ENCODE data around the gene ZBED3. TPM values are rescaled to one million over a fixed set of nuclear protein-coding genes. Genes with fewer than 3 reads are reported as not detected.

Gene ZBED3
- polyA plus RNA-seq, 1 experiment: 5.0 TPM

DNA sequence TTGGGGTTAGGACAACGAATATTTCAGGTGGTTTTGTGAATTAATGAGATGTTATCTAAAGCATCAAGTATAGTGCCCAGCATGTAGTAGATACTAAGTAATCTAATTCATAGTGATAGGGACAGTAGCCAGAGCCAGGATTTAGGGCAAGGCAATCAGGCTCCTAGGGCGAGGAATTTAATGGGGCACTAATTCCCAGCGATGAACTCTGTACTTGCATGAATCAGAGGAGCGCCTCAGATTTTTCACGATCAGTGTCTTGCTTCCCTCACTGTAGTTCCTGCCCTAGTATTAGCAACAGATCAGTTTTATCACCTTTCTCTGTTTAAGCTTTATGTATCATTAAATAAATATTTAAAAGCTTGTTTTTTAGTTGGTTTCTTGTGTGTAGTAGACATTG, 53.7 kb downstream of the ZBED3 start:
- DNase-seq (ENCODE audit: low read depth): no peak
- Histone ChIP-seq H3K4me3 (ENCODE audit: low read depth, low read length) (no peak overlapping the region), H3K36me3 (ENCODE audit: control insufficient read depth, insufficient read depth, low read length) (peaks cover 1% of the 10 kb centered on the region; the same call in 1 of the 2 replicates), H3K27me3 (ENCODE audit: control insufficient read depth, insufficient read depth, low read length) (no peaks in the 10 kb centered on the region)
- POLR2A ChIA-PET: no interaction called here
- TF ChIP-seq, protein P1, sequence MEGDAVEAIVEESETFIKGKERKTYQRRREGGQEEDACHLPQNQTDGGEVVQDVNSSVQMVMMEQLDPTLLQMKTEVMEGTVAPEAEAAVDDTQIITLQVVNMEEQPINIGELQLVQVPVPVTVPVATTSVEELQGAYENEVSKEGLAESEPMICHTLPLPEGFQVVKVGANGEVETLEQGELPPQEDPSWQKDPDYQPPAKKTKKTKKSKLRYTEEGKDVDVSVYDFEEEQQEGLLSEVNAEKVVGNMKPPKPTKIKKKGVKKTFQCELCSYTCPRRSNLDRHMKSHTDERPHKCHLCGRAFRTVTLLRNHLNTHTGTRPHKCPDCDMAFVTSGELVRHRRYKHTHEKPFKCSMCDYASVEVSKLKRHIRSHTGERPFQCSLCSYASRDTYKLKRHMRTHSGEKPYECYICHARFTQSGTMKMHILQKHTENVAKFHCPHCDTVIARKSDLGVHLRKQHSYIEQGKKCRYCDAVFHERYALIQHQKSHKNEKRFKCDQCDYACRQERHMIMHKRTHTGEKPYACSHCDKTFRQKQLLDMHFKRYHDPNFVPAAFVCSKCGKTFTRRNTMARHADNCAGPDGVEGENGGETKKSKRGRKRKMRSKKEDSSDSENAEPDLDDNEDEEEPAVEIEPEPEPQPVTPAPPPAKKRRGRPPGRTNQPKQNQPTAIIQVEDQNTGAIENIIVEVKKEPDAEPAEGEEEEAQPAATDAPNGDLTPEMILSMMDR (IDR thresholded peaks at IDR 0.05; ENCODE audit: insufficient read depth, low read depth, low read length): no peak
- CTCF ChIA-PET: no interaction called here

DNA sequence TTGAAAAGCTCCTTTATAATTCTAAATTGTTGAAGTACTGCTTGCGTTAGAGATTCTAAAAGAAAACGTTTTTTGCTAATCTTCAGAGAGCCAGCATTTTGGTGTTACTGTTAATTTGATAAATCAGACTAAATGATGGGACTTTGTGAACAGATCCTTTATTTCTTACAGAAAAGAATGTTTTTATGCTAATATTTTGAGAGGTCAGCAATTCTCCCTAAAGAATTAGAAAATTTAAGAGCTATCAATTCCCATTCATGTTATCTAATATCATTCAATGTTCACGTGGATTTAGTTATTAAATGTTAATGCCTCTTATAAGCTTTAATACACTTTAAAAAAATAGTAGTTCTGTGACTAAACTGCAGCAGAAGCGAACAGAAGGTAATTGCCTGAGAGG, 54.5 kb downstream of the ZBED3 start:
- no peak overlapping the region for H3K4me3 ChIP-seq (ENCODE audit: low read depth, low read length)
- H3K27me3 ChIP-seq (ENCODE audit: control insufficient read depth, insufficient read depth, low read length): no peaks in the 10 kb centered on the region
- TF ChIP-seq, protein P1 (IDR thresholded peaks at IDR 0.05; ENCODE audit: insufficient read depth, low read depth, low read length): no peak
- peaks cover 1% of the 10 kb centered on the region; the same call in 1 of the 2 replicates for H3K36me3 ChIP-seq (ENCODE audit: control insufficient read depth, insufficient read depth, low read length)
- POLR2A ChIA-PET: no interaction called here
- DNase-seq (ENCODE audit: low read depth): no peak
- CTCF ChIA-PET: no interaction called here

DNA sequence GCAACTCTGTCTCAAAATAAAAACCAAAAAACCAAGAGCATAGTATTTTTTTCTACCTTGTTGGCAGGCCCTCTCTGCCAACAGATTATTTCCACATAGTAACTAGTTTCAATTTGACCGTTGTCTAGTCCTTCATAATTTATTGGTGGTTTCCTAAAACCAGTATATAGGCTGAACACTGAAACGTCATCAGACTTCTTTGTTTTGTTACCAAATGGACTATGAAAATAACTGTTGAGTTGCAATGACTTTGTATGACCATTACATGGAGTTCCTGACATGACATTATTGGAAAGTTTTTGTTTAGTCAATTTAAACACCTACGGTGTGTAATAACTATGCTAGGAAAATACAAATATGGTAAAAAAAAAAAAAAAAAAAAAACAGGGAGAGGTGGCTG, 55.2 kb downstream of the ZBED3 start:
- CTCF ChIA-PET: interaction anchor here (0.6 kb wide), 1 partner anchor 44 kb away, joined by 3 read pairs; no protein-coding TSS in a partner anchor
- no peak for DNase-seq (ENCODE audit: low read depth)
- H3K27me3 ChIP-seq (ENCODE audit: control insufficient read depth, insufficient read depth, low read length): peaks cover 2% of the 10 kb centered on the region; the same call in 1 of the 2 replicates
- peaks cover 1% of the 10 kb centered on the region; the same call in 1 of the 2 replicates for H3K36me3 ChIP-seq (ENCODE audit: control insufficient read depth, insufficient read depth, low read length)
- POLR2A ChIA-PET: no interaction called here
- TF ChIP-seq, protein P1 (IDR thresholded peaks at IDR 0.05; ENCODE audit: insufficient read depth, low read depth, low read length): no peak
- H3K4me3 ChIP-seq (ENCODE audit: low read depth, low read length): no peak overlapping the region

DNA sequence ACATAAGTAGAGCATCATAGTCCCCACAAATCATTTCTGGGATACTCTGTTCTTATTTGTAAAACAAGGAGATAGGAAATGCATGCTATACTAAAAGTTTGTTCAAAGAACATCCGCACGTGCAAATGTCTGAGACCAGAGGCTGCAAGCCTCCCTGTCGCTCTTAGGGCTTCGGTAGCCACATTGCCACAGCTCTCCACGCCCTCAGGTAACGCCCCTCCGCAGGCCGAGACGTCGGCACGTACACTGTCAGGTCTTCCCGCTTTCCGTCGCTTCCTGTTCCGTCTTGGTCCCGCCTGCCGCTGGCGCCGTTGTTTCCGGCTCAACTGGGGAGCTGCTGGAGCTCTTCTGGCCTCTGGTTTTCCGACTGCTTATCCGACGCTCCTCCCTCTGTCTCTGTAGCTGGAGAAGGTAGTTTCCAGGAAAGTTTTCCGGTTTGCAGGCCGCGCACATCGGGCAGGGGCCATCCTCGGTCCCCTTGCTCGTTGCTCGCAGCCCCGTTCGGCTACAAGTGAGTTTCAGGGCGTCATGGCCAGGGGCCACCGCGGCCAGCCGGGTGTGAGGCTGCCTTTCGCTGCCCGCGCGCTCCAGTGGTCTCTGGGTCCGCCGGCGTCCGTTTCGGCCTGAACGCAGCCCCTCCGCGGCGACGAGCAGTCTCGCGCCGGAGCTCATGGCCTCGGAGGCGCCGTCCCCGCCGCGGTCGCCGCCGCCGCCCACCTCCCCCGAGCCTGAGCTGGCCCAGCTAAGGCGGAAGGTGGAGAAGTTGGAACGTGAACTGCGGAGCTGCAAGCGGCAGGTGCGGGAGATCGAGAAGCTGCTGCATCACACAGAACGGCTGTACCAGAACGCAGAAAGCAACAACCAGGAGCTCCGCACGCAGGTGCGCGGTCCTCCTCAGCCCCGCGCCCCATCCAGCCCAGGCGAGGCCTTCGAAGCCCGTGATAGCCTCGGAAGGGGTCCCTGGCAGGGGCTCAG, 56.7 kb downstream of the ZBED3 start, which contains the start of gene AGGF1:
Gene AGGF1 (plus strand): TSS at position 308 of the 975 bp plus-strand sequence. CDS start 363 bp downstream, at position 671.
- Histone ChIP-seq H3K4me3 (ENCODE audit: low read depth, low read length) (peak within 1 kb of the TSS; percentile 81), H3K27me3 (ENCODE audit: control insufficient read depth, insufficient read depth, low read length) (peaks cover 2% of the 10 kb centered on the region; the same call in 1 of the 2 replicates), H3K36me3 (ENCODE audit: control insufficient read depth, insufficient read depth, low read length) (no peaks in the 10 kb centered on the region)
- ChIA-PET POLR2A (no interaction called here), CTCF (interaction anchor here (1.0 to 1.1 kb wide), 2 partner anchors 45 to 81 kb away, joined by 3 read pairs; no protein-coding TSS in a partner anchor)
- DNase-seq (ENCODE audit: low read depth): peak; percentile 65
- TF ChIP-seq, protein P1 (IDR thresholded peaks at IDR 0.05; ENCODE audit: insufficient read depth, low read depth, low read length): no peak

DNA sequence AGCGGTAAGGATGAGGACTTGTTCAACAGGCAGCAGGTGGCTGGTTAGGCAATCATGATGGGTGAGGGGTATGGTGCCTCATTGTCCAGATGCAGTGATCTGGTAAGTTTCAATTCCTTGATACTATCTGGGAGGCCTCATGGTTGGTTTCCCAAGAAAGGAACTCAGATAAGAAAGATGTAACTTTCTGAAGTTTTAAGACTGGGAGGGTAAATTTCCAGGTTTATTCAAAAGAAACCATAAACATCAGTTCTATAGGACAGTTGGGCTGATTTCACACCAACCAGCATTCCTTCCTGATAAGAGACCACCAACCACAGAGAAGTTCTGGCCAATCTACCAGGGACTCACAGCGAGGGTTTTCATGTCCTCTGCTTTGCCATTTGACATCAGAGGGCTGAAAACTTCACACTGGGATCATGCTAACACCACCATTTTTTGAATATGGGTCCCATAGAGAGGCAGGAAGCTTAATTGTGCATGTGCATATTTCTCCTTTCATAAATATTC, 57.7 kb downstream of the ZBED3 start:
- POLR2A ChIA-PET: no interaction called here
- no peaks in the 10 kb centered on the region for H3K36me3 ChIP-seq (ENCODE audit: control insufficient read depth, insufficient read depth, low read length)
- TF ChIP-seq, protein P1 (IDR thresholded peaks at IDR 0.05; ENCODE audit: insufficient read depth, low read depth, low read length): no peak
- CTCF ChIA-PET: interaction anchor here (1.1 kb wide), 1 partner anchor 80 kb away, joined by 3 read pairs; no protein-coding TSS in a partner anchor
- H3K27me3 ChIP-seq (ENCODE audit: control insufficient read depth, insufficient read depth, low read length): peaks cover 2% of the 10 kb centered on the region; the same call in 1 of the 2 replicates
- no peak overlapping the region for H3K4me3 ChIP-seq (ENCODE audit: low read depth, low read length)
- DNase-seq (ENCODE audit: low read depth): no peak
